Panc1 (cell line): ENCODE results near the gene SGK1. TPM values are rescaled to one million over a fixed set of nuclear protein-coding genes. Genes with fewer than 3 reads are reported as not detected.
"Not testable (repeated sequence)": the region's sequence is repeated elsewhere in the genome, so short reads cannot be mapped to it uniquely, and the experiment has no call there.

Experiments
- ATAC-seq: fragments of 200-7000 bp; cut with Tn5 transposase; 2 replicates; pipeline ENCODE4 v1.9.1; 2020; ENCODE audit warnings: mild to moderate bottlenecking, moderate library complexity
- BruUV-seq: library from RNA; stranded (reverse); fragments of 400-500 nt; replicated peaks from 2 replicates; lab custom pipeline; 2021; lab: Mats Ljungman, UMichigan
- CTCF ChIA-PET: fragments of 300-600 bp; sonication (Branson Sonifier 250); formaldehyde crosslinking; loops from one replicate; lab custom pipeline; 2022; ENCODE audit warnings: antibody characterized with exemption; lab: Charles Lee
- POLR2A ChIA-PET: fragments of 300-600 bp; sonication (Branson Sonifier 250); formaldehyde crosslinking; loops from one replicate; lab custom pipeline; 2022; ENCODE audit warnings: antibody characterized with exemption; lab: Charles Lee
- DNase-seq: peaks from one replicate; pipeline ENCODE4 v3.0.0-alpha.2; 2010; ENCODE audit warnings: low read depth, low spot score
- H3K27ac ChIP-seq: 2 replicates; pipeline ENCODE4 v1.5.1; 2011; ENCODE audit warnings: mild to moderate bottlenecking, low read length, inconsistent platforms
- H3K27me3 ChIP-seq: fragments of 200-500 bp; sonication (Bioruptor generic); 2 replicates; pipeline ENCODE4 v1.6.0; 2014; ENCODE audit warnings: low read length, inconsistent platforms; ENCODE audit not compliant: control insufficient read depth, insufficient read depth
- H3K36me3 ChIP-seq: fragments of 200-500 bp; sonication (Bioruptor generic); 2 replicates; pipeline ENCODE4 v1.5.1; 2014; ENCODE audit warnings: inconsistent platforms, mild to moderate bottlenecking, low read length, moderate library complexity; ENCODE audit not compliant: control insufficient read depth, insufficient read depth
- H3K4me1 ChIP-seq: 2 replicates; pipeline ENCODE4 v1.5.1; 2011; ENCODE audit warnings: inconsistent platforms, mild to moderate bottlenecking, low read length, moderate library complexity; ENCODE audit not compliant: control insufficient read depth, insufficient read depth
- H3K4me3 ChIP-seq, 2 experiments: 2 replicates each; pipeline ENCODE4 v1.5.1; 2011 to 2012; ENCODE audit warnings: low read depth in 2 of 2, low read length in 2 of 2, mild to moderate bottlenecking in 2 of 2, inconsistent platforms in 1 of 2, moderate library complexity in 1 of 2
- H3K9me3 ChIP-seq: fragments of 200-500 bp; sonication (Bioruptor generic); 2 replicates; pipeline ENCODE4 v1.5.1; 2014; ENCODE audit warnings: low read depth, mild to moderate bottlenecking, inconsistent platforms, low read length, moderate library complexity; ENCODE audit not compliant: control insufficient read depth, insufficient read depth
- POLR2AphosphoS5 ChIP-seq: IDR thresholded peaks from 2 replicates; pipeline ENCODE4 v1.6.1; 2012; ENCODE audit warnings: mild to moderate bottlenecking, low read depth, low read length, moderate library complexity
- SIN3A ChIP-seq: IDR thresholded peaks from 2 replicates; pipeline ENCODE4 v1.6.1; 2012; ENCODE audit warnings: low read depth, mild to moderate bottlenecking, low read length, moderate library complexity, borderline replicate concordance; ENCODE audit not compliant: insufficient read depth
- TCF7L2 ChIP-seq: IDR thresholded peaks from 2 replicates; pipeline ENCODE4 v1.6.1; 2011; ENCODE audit warnings: mild to moderate bottlenecking, low read depth, low read length, inconsistent platforms
- in situ Hi-C: cut with HindIII; loops from 2 replicates; pipeline ENCODE4 v1.10.0; 2016; ENCODE audit warnings: low sequenced_read_pairs, low pct_unique_long_range_greater_than_20kb
- intact Hi-C: fragments of 100-400 bp; cut with micrococcal nuclease; formaldehyde crosslinking; loops from one replicate; pipeline ENCODE4 v1.10.0; 2022; ENCODE audit not compliant: unreplicated experiment
- total RNA-seq: library from RNA; stranded (reverse); gene quantifications from one replicate; pipeline ENCODE4 v1.2.1, GENCODE V29; 2021; ENCODE audit not compliant: unreplicated experiment
- TF ChIP-seq, protein P1 (sequence below), 2 experiments: IDR thresholded peaks; 2 replicates each; pipeline ENCODE4 v1.6.1; 2011 to 2012; ENCODE audit warnings: low read depth in 2 of 2, control low read depth in 1 of 2, low read length in 1 of 2, mild to moderate bottlenecking in 1 of 2, moderate library complexity in 1 of 2; ENCODE audit not compliant: insufficient read depth in 1 of 2
- TF ChIP-seq, protein P2 (sequence below): fragments of 450-650 bp; IDR thresholded peaks from 2 replicates; pipeline ENCODE4 v1.5.1; 2017; ENCODE audit warnings: mild to moderate bottlenecking

SGK1 gene
- total RNA-seq, 1 experiment from 2014 or later, result 7.5 TPM

DNA sequence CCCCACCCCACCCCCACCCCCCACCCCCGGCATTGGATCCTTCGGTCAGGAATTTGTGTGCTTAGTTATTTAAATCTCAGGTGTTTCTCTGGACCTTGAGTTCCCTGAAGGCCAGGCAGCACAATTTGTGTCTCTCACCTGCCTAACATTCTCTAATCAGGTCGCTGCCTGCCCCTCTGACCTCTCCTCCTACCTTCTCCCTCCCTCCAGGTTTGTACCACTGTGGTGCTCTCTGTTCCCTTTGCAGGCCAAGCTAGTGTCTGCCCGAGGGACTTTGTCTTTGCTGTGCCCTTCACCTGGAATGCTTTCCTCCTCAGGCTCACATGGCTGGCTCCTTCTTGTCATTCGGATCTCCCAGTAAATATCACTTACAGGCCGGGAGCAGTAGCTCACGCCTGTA, 134.1 kb downstream of the SGK1 start:
- no peak for DNase-seq
- ATAC-seq, result no peak
- H3K9me3 ChIP-seq, result no peaks in the 10 kb centered on the region
- CTCF ChIA-PET, result no interaction called here
- no TSS peak for BruUV-seq
- no peaks in the 10 kb centered on the region for H3K36me3 ChIP-seq
- POLR2A ChIA-PET, result no interaction called here
- no peaks in the 10 kb centered on the region for H3K27me3 ChIP-seq
- H3K4me1 ChIP-seq, result no peaks in the 10 kb centered on the region
- in situ Hi-C loops, result no loop called here
- TF ChIP-seq TCF7L2, result no peak
- TF ChIP-seq POLR2AphosphoS5, result no peak
- TF ChIP-seq SIN3A, result no peak
- TF ChIP-seq, protein P1, sequence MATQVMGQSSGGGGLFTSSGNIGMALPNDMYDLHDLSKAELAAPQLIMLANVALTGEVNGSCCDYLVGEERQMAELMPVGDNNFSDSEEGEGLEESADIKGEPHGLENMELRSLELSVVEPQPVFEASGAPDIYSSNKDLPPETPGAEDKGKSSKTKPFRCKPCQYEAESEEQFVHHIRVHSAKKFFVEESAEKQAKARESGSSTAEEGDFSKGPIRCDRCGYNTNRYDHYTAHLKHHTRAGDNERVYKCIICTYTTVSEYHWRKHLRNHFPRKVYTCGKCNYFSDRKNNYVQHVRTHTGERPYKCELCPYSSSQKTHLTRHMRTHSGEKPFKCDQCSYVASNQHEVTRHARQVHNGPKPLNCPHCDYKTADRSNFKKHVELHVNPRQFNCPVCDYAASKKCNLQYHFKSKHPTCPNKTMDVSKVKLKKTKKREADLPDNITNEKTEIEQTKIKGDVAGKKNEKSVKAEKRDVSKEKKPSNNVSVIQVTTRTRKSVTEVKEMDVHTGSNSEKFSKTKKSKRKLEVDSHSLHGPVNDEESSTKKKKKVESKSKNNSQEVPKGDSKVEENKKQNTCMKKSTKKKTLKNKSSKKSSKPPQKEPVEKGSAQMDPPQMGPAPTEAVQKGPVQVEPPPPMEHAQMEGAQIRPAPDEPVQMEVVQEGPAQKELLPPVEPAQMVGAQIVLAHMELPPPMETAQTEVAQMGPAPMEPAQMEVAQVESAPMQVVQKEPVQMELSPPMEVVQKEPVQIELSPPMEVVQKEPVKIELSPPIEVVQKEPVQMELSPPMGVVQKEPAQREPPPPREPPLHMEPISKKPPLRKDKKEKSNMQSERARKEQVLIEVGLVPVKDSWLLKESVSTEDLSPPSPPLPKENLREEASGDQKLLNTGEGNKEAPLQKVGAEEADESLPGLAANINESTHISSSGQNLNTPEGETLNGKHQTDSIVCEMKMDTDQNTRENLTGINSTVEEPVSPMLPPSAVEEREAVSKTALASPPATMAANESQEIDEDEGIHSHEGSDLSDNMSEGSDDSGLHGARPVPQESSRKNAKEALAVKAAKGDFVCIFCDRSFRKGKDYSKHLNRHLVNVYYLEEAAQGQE (IDR thresholded peaks at IDR 0.05; ENCODE audit: insufficient read depth in 1 of 2, low read depth in 2 of 2, low read length in 1 of 2), result no peak
- TF ChIP-seq, protein P2, sequence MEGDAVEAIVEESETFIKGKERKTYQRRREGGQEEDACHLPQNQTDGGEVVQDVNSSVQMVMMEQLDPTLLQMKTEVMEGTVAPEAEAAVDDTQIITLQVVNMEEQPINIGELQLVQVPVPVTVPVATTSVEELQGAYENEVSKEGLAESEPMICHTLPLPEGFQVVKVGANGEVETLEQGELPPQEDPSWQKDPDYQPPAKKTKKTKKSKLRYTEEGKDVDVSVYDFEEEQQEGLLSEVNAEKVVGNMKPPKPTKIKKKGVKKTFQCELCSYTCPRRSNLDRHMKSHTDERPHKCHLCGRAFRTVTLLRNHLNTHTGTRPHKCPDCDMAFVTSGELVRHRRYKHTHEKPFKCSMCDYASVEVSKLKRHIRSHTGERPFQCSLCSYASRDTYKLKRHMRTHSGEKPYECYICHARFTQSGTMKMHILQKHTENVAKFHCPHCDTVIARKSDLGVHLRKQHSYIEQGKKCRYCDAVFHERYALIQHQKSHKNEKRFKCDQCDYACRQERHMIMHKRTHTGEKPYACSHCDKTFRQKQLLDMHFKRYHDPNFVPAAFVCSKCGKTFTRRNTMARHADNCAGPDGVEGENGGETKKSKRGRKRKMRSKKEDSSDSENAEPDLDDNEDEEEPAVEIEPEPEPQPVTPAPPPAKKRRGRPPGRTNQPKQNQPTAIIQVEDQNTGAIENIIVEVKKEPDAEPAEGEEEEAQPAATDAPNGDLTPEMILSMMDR, result no peak
- H3K4me3 ChIP-seq, result no peak overlapping the region
- intact Hi-C loops, result no loop called here
- no peak overlapping the region for H3K27ac ChIP-seq

DNA sequence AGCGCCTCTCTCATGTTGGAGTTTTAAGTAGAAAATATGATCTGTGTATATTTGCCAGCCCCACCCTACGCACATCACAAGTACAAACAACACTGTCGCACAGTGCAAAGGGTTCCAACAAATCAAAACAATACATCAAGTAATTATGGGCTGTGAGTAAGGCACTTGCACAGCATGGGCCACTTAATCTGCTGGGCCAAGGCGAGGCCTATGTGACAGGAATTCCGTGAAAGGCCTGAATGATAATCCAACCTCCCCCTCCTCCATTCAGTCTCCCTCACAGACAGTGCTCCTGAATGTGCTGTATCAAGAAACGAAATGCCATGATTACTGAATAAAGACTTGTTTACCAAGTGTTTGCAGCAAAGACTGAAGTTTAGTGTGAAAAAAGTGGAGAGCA, 135.4 kb downstream of the SGK1 start:
- TF ChIP-seq, protein P1 (IDR thresholded peaks at IDR 0.05; ENCODE audit: insufficient read depth in 1 of 2, low read depth in 2 of 2, low read length in 1 of 2), result no peak
- TF ChIP-seq SIN3A, result no peak
- no peak for TF ChIP-seq POLR2AphosphoS5
- no peak for TF ChIP-seq TCF7L2
- TF ChIP-seq, protein P2, result no peak
- ATAC-seq, result no peak
- BruUV-seq, result no TSS peak
- peaks cover 5% of the 10 kb centered on the region for H3K4me1 ChIP-seq
- H3K27me3 ChIP-seq, result no peaks in the 10 kb centered on the region
- H3K27ac ChIP-seq, result no peak overlapping the region
- H3K9me3 ChIP-seq, result no peaks in the 10 kb centered on the region
- ChIA-PET CTCF (no interaction called here), POLR2A (no interaction called here)
- no peak for DNase-seq
- intact Hi-C loops (no loop called here), in situ Hi-C loops (no loop called here)
- no peak overlapping the region for H3K4me3 ChIP-seq
- H3K36me3 ChIP-seq, result no peaks in the 10 kb centered on the region

DNA sequence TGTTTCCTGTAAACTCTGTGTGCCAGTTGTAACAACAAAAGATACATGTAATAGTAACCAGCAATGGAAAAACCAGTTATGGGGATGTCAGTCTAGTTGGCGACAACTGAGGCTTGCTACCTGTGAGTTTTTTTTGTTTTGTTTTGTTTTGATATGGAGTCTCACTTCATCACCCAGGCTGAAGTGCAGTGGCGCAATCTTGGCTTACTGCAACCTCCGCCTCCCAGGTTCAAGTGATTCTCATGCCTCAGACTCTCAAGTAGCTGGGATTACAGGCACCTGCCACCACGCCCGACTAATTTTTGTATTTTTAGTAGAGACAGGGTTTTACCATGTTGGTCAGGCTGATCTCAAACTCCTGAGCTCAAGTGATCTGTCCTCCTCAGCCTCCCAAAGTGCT, 136.2 kb downstream of the SGK1 start:
- H3K4me3 ChIP-seq, CTCF ChIA-PET, BruUV-seq, intact Hi-C loops, H3K27ac ChIP-seq, ATAC-seq, H3K36me3 ChIP-seq, H3K9me3 ChIP-seq, H3K27me3 ChIP-seq, H3K4me1 ChIP-seq, DNase-seq, POLR2A ChIA-PET, in situ Hi-C loops: not testable (repeated sequence)

DNA sequence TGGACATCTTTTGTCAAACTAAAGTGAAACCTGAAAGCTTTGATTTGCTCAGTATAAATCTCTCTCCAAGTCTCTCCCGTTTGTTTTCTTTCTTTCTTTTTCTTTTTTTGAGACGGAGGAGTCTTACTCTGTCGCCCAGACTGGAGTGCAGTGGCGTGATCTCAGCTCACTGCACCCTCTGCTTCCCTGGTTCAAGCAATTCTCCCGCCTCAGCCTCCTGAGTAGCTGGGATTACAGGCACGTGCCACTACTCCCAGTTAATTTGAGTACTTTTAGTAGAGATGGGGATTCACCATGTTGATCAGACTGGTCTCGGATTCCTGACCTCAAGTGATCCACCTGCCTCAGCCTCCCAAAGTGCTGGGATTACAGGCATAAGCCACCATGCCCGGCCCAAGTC, 136.7 kb downstream of the SGK1 start:
- intact Hi-C loops, DNase-seq, H3K4me3 ChIP-seq, H3K4me1 ChIP-seq, POLR2A ChIA-PET, BruUV-seq, CTCF ChIA-PET, H3K27ac ChIP-seq, in situ Hi-C loops, ATAC-seq, H3K9me3 ChIP-seq, H3K36me3 ChIP-seq, H3K27me3 ChIP-seq: not testable (repeated sequence)
